GM12892 (cell line): ENCODE data around the gene CCNL2.

Source experiments
- POLR2A ChIP-seq: IDR thresholded peaks from 2 replicates; pipeline ENCODE4 v1.6.1; 2011; ENCODE audit warnings: low read depth, low read length, control low read depth
- POLR2AphosphoS5 ChIP-seq: IDR thresholded peaks from 2 replicates; pipeline ENCODE4 v1.6.1; 2011; ENCODE audit warnings: low read depth, low read length, control low read depth
- TAF1 ChIP-seq: IDR thresholded peaks from 2 replicates; pipeline ENCODE4 v1.6.1; 2011; ENCODE audit warnings: low read depth, mild to moderate bottlenecking, control low read depth, low read length, borderline replicate concordance

DNA sequence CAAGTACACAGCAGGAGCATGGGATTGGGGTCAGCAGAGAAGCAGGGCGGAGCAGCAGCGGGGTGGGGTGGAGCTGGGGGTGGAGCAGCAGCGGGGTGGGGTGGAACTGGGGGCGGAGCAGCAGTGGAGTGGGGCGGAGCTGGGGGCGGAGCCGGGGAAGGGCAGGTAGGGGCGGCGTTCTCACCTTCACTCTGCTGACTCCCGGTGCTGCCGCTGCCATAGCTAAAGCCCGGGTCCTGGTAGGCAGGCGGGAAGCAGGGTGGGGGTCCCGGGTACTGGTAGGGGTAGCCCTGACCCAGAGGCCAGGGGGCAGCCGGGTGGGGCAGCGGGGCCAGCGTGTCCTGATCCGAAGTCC lies 61.4 kb downstream of the CCNL2 start:
- TF ChIP-seq POLR2A, result no peak
- no peak for TF ChIP-seq TAF1
- TF ChIP-seq POLR2AphosphoS5, result no peak
